ENCODE measurements around the gene EPS15.
"Not testable (repeated sequence)": the region's sequence is repeated elsewhere in the genome, so short reads cannot be mapped to it uniquely, and the experiment has no call there.

The EPS15 gene

DNA sequence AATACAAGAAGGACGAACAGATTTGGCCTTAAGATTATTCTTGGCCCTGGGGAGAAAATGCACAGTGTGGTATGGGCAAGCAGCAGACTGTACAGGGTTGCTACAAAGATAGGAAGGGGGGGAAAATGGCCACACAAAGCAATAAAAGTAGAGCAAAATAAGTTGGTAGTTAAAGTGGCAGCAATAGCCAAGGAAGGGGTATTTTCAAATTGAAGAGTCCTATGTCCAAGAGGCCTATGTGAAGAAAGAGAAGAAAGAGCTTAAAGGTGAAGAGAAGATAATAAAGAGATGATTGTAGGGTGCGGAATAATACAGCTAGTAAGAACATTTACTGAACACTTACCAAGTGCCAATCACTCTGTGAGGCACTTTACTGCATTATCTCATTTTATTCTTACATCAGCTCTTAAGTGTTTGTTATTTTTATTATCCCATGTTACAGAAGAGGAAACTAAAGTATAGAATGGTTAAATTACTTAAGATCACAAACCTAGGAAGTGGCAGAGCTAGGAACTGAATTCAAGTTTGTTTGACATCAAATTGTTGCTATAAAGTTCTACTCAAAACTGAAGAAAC is 100.6 kb downstream of the EPS15 start:
- no peak overlapping the region for H3K4me3 ChIP-seq (ENCODE audit: low read length)

DNA sequence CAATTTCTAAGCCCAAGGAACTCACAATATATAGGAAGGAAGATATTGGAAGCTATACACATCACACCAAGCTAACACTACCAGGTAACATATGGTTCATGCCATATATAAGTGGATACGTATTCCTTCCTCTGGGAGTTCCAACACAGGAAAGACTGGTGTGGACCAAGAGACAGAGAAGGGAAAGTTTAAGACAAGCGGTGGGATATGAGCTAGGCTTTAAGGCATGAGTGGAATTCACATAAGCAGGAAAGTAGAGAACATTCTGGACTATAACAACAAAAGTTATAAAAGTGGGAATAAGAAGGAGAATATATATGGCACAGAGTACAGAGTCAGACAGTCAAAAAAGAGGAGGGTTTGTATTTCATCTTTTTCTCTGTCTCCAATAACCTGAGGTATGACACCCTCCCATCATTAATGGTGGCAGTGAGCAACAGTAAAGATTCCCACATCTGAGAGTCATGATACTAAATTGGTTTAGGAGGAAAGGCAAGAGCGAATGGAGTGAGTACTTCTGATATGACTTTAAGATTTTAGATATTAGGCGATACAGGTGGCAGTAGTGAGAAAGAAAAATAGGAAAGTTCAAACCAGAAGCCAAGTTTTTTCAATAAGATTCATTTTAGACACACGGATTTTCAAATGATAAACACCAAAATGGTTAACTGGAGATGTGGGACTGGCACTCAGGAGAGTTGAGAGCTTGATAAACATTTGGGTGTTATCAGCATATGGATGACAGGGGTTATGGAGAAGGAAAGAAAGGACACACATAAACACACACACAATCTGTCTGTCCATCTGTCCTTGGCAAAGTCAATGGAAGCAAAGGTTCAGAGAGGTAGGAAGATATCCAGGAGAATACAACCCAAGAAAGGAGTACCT is 101.3 kb downstream of the EPS15 start:
- peaks cover 21% of the 10 kb centered on the region for H3K4me1 ChIP-seq (ENCODE audit: insufficient read depth, low read length)
- no peak overlapping the region for H2AFZ ChIP-seq (ENCODE audit: low read depth, low read length)
- H3K27me3 ChIP-seq (ENCODE audit: insufficient read depth, low read length): no peaks in the 10 kb centered on the region
- H3K36me3 ChIP-seq (ENCODE audit: insufficient read depth, low read length): no peaks in the 10 kb centered on the region
- H3K4me3 ChIP-seq (ENCODE audit: low read length): no peak overlapping the region
- H3K9me3 ChIP-seq (ENCODE audit: low read length): no peaks in the 10 kb centered on the region

More for the DNA sequence above, 100.6 kb downstream of the EPS15 start:
- peaks cover 28% of the 10 kb centered on the region for H3K4me1 ChIP-seq (ENCODE audit: insufficient read depth, low read length)
- no peaks in the 10 kb centered on the region for H3K9me3 ChIP-seq (ENCODE audit: low read length)
- H3K36me3 ChIP-seq (ENCODE audit: insufficient read depth, low read length): no peaks in the 10 kb centered on the region
- H3K27me3 ChIP-seq (ENCODE audit: insufficient read depth, low read length): no peaks in the 10 kb centered on the region
- H2AFZ ChIP-seq (ENCODE audit: low read depth, low read length): no peak overlapping the region

GRCh38 chr1:51416910-51417309 is 102.2 kb downstream of the EPS15 start:
- no peak overlapping the region for H2AFZ ChIP-seq (ENCODE audit: low read depth, low read length)
- peaks cover 14% of the 10 kb centered on the region for H3K4me1 ChIP-seq (ENCODE audit: insufficient read depth, low read length)
- H3K27me3 ChIP-seq (ENCODE audit: insufficient read depth, low read length): no peaks in the 10 kb centered on the region
- no peaks in the 10 kb centered on the region for H3K36me3 ChIP-seq (ENCODE audit: insufficient read depth, low read length)
- H3K4me3 ChIP-seq (ENCODE audit: low read length): no peak overlapping the region
- no peaks in the 10 kb centered on the region for H3K9me3 ChIP-seq (ENCODE audit: low read length)

DNA sequence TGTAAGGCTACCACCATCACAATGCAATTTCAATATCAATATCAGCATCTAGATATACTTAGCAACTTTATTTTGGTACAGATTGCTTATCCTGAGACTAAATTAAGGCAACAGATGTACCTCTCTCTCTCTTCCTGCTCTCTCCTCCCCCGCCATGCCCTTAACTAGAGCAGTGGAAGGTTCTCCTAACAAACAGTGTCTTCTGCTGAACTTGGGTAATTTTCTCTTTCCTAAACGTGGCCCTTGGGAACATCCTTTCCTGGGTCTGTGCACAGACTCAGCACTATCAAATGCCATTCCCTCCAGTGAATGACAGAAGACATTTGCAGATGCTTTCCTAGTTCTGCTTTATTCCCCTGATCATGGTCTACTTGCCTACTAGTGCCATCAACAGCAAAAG is 103.1 kb downstream of the EPS15 start:
- peaks cover 14% of the 10 kb centered on the region for H3K4me1 ChIP-seq (ENCODE audit: insufficient read depth, low read length)
- H2AFZ ChIP-seq (ENCODE audit: low read depth, low read length): no peak overlapping the region
- no peaks in the 10 kb centered on the region for H3K27me3 ChIP-seq (ENCODE audit: insufficient read depth, low read length)
- no peaks in the 10 kb centered on the region for H3K36me3 ChIP-seq (ENCODE audit: insufficient read depth, low read length)
- H3K9me3 ChIP-seq (ENCODE audit: low read length): no peaks in the 10 kb centered on the region
- no peak overlapping the region for H3K4me3 ChIP-seq (ENCODE audit: low read length)

- no peaks in the 10 kb centered on the region for H3K27me3 ChIP-seq (ENCODE audit: insufficient read depth, low read length)
- H3K36me3 ChIP-seq (ENCODE audit: insufficient read depth, low read length): no peaks in the 10 kb centered on the region
Measured at GRCh38 chr1:51414811-51415210, 104.3 kb downstream of the EPS15 start.

GRCh38 chr1:51411820-51412219 is 107.2 kb downstream of the EPS15 start:
- not testable (repeated sequence) for H3K9me3 ChIP-seq (ENCODE audit: low read length); H2AFZ ChIP-seq (ENCODE audit: low read depth, low read length); H3K4me3 ChIP-seq (ENCODE audit: low read length); H3K4me1 ChIP-seq (ENCODE audit: insufficient read depth, low read length); H3K27me3 ChIP-seq (ENCODE audit: insufficient read depth, low read length)
- peaks cover 20% of the 10 kb centered on the region for H3K36me3 ChIP-seq (ENCODE audit: insufficient read depth, low read length)

More at GRCh38 chr1:51414811-51415210, 104.3 kb downstream of the EPS15 start:
- peaks cover 8% of the 10 kb centered on the region for H3K4me1 ChIP-seq (ENCODE audit: insufficient read depth, low read length)
- H3K4me3 ChIP-seq (ENCODE audit: low read length): no peak overlapping the region
- no peaks in the 10 kb centered on the region for H3K9me3 ChIP-seq (ENCODE audit: low read length)
- no peak overlapping the region for H2AFZ ChIP-seq (ENCODE audit: low read depth, low read length)

GRCh38 chr1:51410568-51411460 is 108.3 kb downstream of the EPS15 start:
- H3K9me3 ChIP-seq (ENCODE audit: low read length): no peaks in the 10 kb centered on the region
- no peak overlapping the region for H2AFZ ChIP-seq (ENCODE audit: low read depth, low read length)
- peaks cover 29% of the 10 kb centered on the region for H3K36me3 ChIP-seq (ENCODE audit: insufficient read depth, low read length)
- H3K4me3 ChIP-seq (ENCODE audit: low read length): no peak overlapping the region
- peaks cover 7% of the 10 kb centered on the region for H3K4me1 ChIP-seq (ENCODE audit: insufficient read depth, low read length)
- no peaks in the 10 kb centered on the region for H3K27me3 ChIP-seq (ENCODE audit: insufficient read depth, low read length)

DNA sequence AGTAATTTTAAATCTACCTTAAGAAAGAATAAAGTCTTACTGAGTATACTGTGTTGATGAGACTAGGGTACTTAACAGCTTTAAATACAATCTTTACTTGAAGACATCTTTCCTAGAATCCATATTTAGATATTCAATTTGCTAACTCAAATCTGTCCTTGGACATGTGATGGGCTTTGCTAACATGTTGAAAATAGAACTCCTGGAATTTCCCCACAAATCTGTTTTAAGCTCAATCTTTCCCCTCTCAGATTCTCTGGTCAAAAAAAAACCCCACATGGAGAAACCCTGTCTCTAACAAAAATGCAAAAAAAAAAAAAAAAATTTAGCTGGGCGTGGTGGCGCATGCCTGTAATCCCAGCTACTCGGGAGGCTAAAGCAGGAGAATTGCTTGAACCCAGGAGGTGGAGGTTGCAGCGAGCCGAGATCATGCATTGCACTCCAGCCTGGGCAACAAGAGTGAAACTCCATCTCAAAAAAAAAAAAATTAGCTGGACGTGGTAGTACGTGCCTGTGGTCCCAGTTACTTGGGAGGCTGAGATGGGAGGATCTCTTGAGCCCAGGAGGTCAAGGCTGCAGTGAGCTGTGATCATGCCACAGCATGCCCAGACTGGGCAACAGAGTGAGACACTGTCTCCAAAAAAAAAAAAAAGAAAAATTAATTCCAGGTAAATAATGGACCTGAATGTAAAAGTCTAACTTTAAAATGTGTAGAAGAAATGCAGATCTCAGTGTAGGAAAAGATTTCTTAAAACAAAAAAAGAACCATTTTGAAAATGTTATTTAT is 109.1 kb downstream of the EPS15 start:
- not testable (repeated sequence) for H3K9me3 ChIP-seq (ENCODE audit: low read length); H3K4me1 ChIP-seq (ENCODE audit: insufficient read depth, low read length); H2AFZ ChIP-seq (ENCODE audit: low read depth, low read length); H3K4me3 ChIP-seq (ENCODE audit: low read length); H3K27me3 ChIP-seq (ENCODE audit: insufficient read depth, low read length)
- peaks cover 35% of the 10 kb centered on the region for H3K36me3 ChIP-seq (ENCODE audit: insufficient read depth, low read length)

- peaks cover 33% of the 10 kb centered on the region for H3K36me3 ChIP-seq (ENCODE audit: insufficient read depth, low read length)
- no peak overlapping the region for H3K4me3 ChIP-seq (ENCODE audit: low read length)
- H3K9me3 ChIP-seq (ENCODE audit: low read length): peaks cover 2% of the 10 kb centered on the region
- no peak overlapping the region for H2AFZ ChIP-seq (ENCODE audit: low read depth, low read length)
- no peaks in the 10 kb centered on the region for H3K4me1 ChIP-seq (ENCODE audit: insufficient read depth, low read length)
- no peaks in the 10 kb centered on the region for H3K27me3 ChIP-seq (ENCODE audit: insufficient read depth, low read length)
Measured at GRCh38 chr1:51392241-51392640, 126.8 kb downstream of the EPS15 start.

DNA sequence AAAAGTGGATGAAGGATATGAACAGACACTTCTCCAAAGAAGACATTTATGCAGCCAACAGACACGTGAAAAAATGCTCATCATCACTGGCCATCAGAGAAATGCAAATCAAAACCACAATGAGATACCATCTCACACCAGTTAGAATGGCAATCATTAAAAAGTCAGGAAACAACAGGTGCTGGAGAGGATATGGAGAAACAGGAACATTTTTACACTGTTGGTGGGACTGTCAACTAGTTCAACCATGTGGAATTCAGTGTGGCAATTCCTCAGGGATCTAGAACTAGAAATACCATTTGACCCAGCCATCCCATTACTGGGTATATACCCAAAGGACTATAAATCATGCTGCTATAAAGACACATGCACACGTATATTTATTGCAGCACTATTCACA is 128.4 kb downstream of the EPS15 start:
- H3K36me3 ChIP-seq (ENCODE audit: insufficient read depth, low read length): peaks cover 25% of the 10 kb centered on the region
- not testable (repeated sequence) for H3K4me3 ChIP-seq (ENCODE audit: low read length); H3K27me3 ChIP-seq (ENCODE audit: insufficient read depth, low read length); H2AFZ ChIP-seq (ENCODE audit: low read depth, low read length); H3K4me1 ChIP-seq (ENCODE audit: insufficient read depth, low read length); H3K9me3 ChIP-seq (ENCODE audit: low read length)

DNA sequence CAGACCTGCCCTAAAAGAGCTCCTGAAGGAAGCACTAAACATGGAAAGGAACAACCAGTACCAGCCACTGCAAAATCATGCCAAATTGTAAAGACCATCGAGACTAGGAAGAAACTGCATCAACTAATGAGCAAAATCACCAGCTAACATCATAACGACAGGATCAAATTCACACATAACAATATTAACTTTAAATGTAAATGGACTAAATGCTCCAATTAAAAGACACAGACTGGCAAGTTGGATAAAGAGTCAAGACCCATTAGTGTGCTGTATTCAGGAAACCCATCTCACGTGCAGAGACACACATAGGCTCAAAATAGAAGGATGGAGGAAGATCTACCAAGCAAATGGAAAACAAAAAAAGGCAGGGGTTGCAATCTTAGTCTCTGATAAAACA is 131.8 kb downstream of the EPS15 start:
- H2AFZ ChIP-seq (ENCODE audit: low read depth, low read length); H3K27me3 ChIP-seq (ENCODE audit: insufficient read depth, low read length); H3K4me3 ChIP-seq (ENCODE audit: low read length); H3K4me1 ChIP-seq (ENCODE audit: insufficient read depth, low read length): not testable (repeated sequence)
- peaks cover 19% of the 10 kb centered on the region for H3K9me3 ChIP-seq (ENCODE audit: low read length)
- H3K36me3 ChIP-seq (ENCODE audit: insufficient read depth, low read length): peaks cover 12% of the 10 kb centered on the region

DNA sequence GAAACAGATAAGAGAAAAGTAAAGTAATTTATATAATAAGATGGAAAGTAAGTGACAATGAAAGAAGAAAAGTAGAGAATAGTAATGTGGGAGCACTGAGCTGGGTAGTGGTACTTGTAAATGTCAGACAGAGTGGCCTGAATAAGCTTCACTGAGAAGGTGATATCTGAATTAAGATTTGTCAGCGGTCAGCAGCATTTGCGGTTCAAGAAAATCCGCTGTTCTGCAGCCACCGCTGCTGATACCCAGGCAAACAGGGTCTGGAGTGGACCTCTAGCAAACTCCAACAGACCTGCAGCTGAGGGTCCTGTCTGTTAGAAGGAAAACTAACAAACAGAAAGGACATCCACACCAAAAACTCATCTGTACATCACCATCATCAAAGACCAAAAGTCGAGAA is 132.8 kb downstream of the EPS15 start:
- H2AFZ ChIP-seq (ENCODE audit: low read depth, low read length); H3K36me3 ChIP-seq (ENCODE audit: insufficient read depth, low read length); H3K4me3 ChIP-seq (ENCODE audit: low read length); H3K27me3 ChIP-seq (ENCODE audit: insufficient read depth, low read length); H3K4me1 ChIP-seq (ENCODE audit: insufficient read depth, low read length): not testable (repeated sequence)
- H3K9me3 ChIP-seq (ENCODE audit: low read length): peaks cover 18% of the 10 kb centered on the region

Measured in neuron (in vitro differentiated cells).